Adrenal gland (tissue), 5 donors: ENCODE data around the gene UBE2K.

Experiments
- POLR2A ChIP-seq, 2 donors: fragments of 450-650 bp; IDR thresholded peaks; one replicate each; pipeline ENCODE4 v1.6.1; 2017; ENCODE audit warnings: antibody characterized with exemption in 2 of 2, mild to moderate bottlenecking in 2 of 2, moderate library complexity in 1 of 2
- TF ChIP-seq, protein P1 (sequence below), 6 experiments: fragments of 450-650 bp in 4 of 6; fragments of 200-600 bp in 2 of 6; sonication (generic) in 1 of 6; IDR thresholded peaks; 1 replicate in 5 of 6; 2 replicates in 1 of 6; pipeline versions ENCODE4 v1.5.1 to v1.8.0; 2016 to 2021; ENCODE audit warnings: antibody characterized with exemption in 6 of 6, mild to moderate bottlenecking in 2 of 6, moderate library complexity in 1 of 6
- donor health status: DM: no; HTN: no; CAD: no.

DNA sequence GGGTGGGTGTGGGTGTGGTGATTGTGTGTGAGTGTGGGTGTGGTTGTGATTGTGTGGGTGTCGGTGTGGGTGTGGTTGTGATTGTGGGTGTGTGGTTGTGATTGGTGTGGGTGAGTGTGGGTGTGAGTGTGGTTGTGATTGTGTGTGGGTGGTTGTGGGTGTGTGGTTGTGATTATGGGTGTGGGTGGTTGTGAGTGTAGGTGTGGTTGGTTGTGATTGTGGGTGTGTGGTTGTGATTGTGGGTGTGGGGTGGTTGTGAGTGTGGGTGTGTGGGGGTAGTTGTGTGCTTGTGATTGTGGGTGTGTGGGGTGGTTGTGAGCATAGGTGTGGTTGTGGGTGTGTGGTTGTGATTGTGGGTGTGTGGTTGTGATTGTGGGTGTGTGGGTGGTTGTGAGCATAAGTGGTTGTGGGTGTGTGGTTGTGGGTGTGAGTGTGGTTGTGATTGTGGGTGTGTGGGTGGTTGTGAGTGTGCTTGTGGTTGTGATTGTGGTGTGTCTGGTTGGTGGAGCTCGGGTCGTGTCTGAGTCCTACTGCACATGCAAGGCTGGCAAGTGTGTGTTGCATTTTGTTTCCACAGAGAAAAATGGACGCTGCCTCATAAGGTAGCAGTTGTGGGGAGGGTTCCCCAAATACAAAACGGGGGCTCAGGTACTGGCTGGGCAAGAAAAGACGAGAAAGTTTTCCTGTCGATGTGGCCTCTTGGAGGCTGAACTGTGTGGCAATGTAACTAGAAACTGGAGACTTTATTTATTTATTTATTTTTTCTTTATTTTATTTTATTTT lies 116.7 kb downstream of the UBE2K start:
- TF ChIP-seq, protein P1, sequence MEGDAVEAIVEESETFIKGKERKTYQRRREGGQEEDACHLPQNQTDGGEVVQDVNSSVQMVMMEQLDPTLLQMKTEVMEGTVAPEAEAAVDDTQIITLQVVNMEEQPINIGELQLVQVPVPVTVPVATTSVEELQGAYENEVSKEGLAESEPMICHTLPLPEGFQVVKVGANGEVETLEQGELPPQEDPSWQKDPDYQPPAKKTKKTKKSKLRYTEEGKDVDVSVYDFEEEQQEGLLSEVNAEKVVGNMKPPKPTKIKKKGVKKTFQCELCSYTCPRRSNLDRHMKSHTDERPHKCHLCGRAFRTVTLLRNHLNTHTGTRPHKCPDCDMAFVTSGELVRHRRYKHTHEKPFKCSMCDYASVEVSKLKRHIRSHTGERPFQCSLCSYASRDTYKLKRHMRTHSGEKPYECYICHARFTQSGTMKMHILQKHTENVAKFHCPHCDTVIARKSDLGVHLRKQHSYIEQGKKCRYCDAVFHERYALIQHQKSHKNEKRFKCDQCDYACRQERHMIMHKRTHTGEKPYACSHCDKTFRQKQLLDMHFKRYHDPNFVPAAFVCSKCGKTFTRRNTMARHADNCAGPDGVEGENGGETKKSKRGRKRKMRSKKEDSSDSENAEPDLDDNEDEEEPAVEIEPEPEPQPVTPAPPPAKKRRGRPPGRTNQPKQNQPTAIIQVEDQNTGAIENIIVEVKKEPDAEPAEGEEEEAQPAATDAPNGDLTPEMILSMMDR (IDR thresholded peaks at IDR 0.05), result no peak
- TF ChIP-seq POLR2A (IDR thresholded peaks at IDR 0.05), result no peak
